SK-N-MC (cell line): Measurements from ENCODE around the gene SLCO4A1.

ENCODE experiments used
- DNase-seq: peaks from one replicate; pipeline ENCODE4 v3.0.0-alpha.2; 2011; ENCODE audit warnings: low read depth, low spot score
- H3K27ac ChIP-seq: fragments of 200-600 bp; sonication (generic); 2 replicates; pipeline ENCODE4 v1.5.1; 2016; ENCODE audit warnings: mixed run types
- H3K36me3 ChIP-seq: fragments of 200-600 bp; sonication (generic); 2 replicates; pipeline ENCODE4 v1.6.1; 2017; ENCODE audit warnings: antibody characterized with exemption, low read length, mixed read lengths; ENCODE audit not compliant: insufficient read depth
- H3K4me3 ChIP-seq: fragments of 200-600 bp; sonication (generic); 2 replicates; pipeline ENCODE4 v1.5.1; 2016
- H3K9ac ChIP-seq: fragments of 200-600 bp; sonication (generic); 2 replicates; pipeline ENCODE4 v1.8.0; 2017; ENCODE audit warnings: mixed run types, mixed read lengths; ENCODE audit not compliant: insufficient read length
- H3K9me3 ChIP-seq: fragments of 200-600 bp; sonication (generic); 2 replicates; pipeline ENCODE4 v1.6.1; 2017; ENCODE audit warnings: low read depth, mild to moderate bottlenecking, antibody characterized with exemption, low read length, moderate library complexity, mixed read lengths
- EZH2 ChIP-seq: fragments of 200-600 bp; sonication (generic); IDR thresholded peaks from one replicate; pipeline ENCODE4 v1.6.1; 2017; ENCODE audit warnings: antibody characterized with exemption
- FOXP2 ChIP-seq: optimal IDR thresholded peaks from 2 replicates; pipeline ENCODE3; 2011; ENCODE audit warnings: mild to moderate bottlenecking, moderate library complexity; ENCODE audit not compliant: insufficient read depth; ENCODE audit errors: extremely low read length, control extremely low read depth
- POLR2AphosphoS5 ChIP-seq: IDR thresholded peaks from 2 replicates; pipeline ENCODE4 v1.6.1; 2012; ENCODE audit warnings: mild to moderate bottlenecking, low read depth, low read length, borderline replicate concordance

Gene SLCO4A1

GRCh38 chr20:62611012-62611411 lies 31.3 kb upstream of the SLCO4A1 start:
- Histone ChIP-seq H3K27ac (no peak overlapping the region), H3K9ac (no peak overlapping the region), H3K4me3 (no peak overlapping the region), H3K36me3 (no peaks in the 10 kb centered on the region), H3K9me3 (no peaks in the 10 kb centered on the region)
- no peak for TF ChIP-seq EZH2
- no peak for TF ChIP-seq FOXP2
- TF ChIP-seq POLR2AphosphoS5: no peak
- DNase-seq: no peak

- no peaks in the 10 kb centered on the region for H3K36me3 ChIP-seq
- H3K9ac ChIP-seq: no peak overlapping the region
- no peak overlapping the region for H3K27ac ChIP-seq
- TF ChIP-seq FOXP2: no peak
- TF ChIP-seq EZH2: no peak
- TF ChIP-seq POLR2AphosphoS5: no peak
- H3K4me3 ChIP-seq: no peak overlapping the region
- no peaks in the 10 kb centered on the region for H3K9me3 ChIP-seq
- DNase-seq: no peak
Observed at GRCh38 chr20:62611819-62612218, 30.5 kb upstream of the SLCO4A1 start.

GRCh38 chr20:62614085-62614960 lies 28.0 kb upstream of the SLCO4A1 start:
- no peak overlapping the region for H3K9ac ChIP-seq
- H3K27ac ChIP-seq: no peak overlapping the region
- H3K36me3 ChIP-seq: no peaks in the 10 kb centered on the region
- TF ChIP-seq POLR2AphosphoS5 (no peak), FOXP2 (no peak), EZH2 (no peak)
- no peak for DNase-seq
- no peaks in the 10 kb centered on the region for H3K9me3 ChIP-seq
- no peak overlapping the region for H3K4me3 ChIP-seq

- no peak for DNase-seq
- Histone ChIP-seq H3K27ac (no peak overlapping the region), H3K36me3 (no peaks in the 10 kb centered on the region), H3K9ac (no peak overlapping the region), H3K9me3 (no peaks in the 10 kb centered on the region), H3K4me3 (no peak overlapping the region)
- TF ChIP-seq FOXP2 (no peak), POLR2AphosphoS5 (no peak), EZH2 (no peak)
Observed at GRCh38 chr20:62614961-62615680, 27.2 kb upstream of the SLCO4A1 start.

GRCh38 chr20:62615750-62616251 lies 26.5 kb upstream of the SLCO4A1 start:
- Histone ChIP-seq H3K27ac (no peak overlapping the region), H3K36me3 (no peaks in the 10 kb centered on the region), H3K9me3 (no peaks in the 10 kb centered on the region), H3K9ac (no peak overlapping the region), H3K4me3 (no peak overlapping the region)
- no peak for DNase-seq
- TF ChIP-seq POLR2AphosphoS5: no peak
- no peak for TF ChIP-seq EZH2
- no peak for TF ChIP-seq FOXP2

- no peak for DNase-seq
Observed at GRCh38 chr20:62616728-62617621, 25.3 kb upstream of the SLCO4A1 start.

GRCh38 chr20:62617711-62618483 lies 24.4 kb upstream of the SLCO4A1 start:
- no peak overlapping the region for H3K4me3 ChIP-seq
- H3K27ac ChIP-seq: no peak overlapping the region
- no peak for DNase-seq
- no peaks in the 10 kb centered on the region for H3K36me3 ChIP-seq
- H3K9me3 ChIP-seq: no peaks in the 10 kb centered on the region
- TF ChIP-seq POLR2AphosphoS5: no peak
- no peak for TF ChIP-seq EZH2
- TF ChIP-seq FOXP2: no peak
- no peak overlapping the region for H3K9ac ChIP-seq

More at GRCh38 chr20:62616728-62617621, 25.3 kb upstream of the SLCO4A1 start:
- no peak overlapping the region for H3K9ac ChIP-seq
- no peak overlapping the region for H3K4me3 ChIP-seq
- TF ChIP-seq POLR2AphosphoS5 (no peak), FOXP2 (no peak), EZH2 (no peak)
- H3K36me3 ChIP-seq: no peaks in the 10 kb centered on the region
- H3K9me3 ChIP-seq: no peaks in the 10 kb centered on the region
- H3K27ac ChIP-seq: no peak overlapping the region
